GM12875 (cell line): ENCODE data around the gene RNF7.

Source experiments
- H3K4me3 ChIP-seq: one replicate; pipeline ENCODE4 v1.5.1; 2011; ENCODE audit warnings: low read depth, low read length, control low read depth
- CTCF ChIP-seq: IDR thresholded peaks from 2 replicates; pipeline ENCODE4 v1.5.1; 2011; ENCODE audit warnings: low read depth, mild to moderate bottlenecking, control low read depth, inconsistent platforms, low read length, moderate library complexity, borderline replicate concordance; ENCODE audit not compliant: insufficient read depth

Gene RNF7

DNA sequence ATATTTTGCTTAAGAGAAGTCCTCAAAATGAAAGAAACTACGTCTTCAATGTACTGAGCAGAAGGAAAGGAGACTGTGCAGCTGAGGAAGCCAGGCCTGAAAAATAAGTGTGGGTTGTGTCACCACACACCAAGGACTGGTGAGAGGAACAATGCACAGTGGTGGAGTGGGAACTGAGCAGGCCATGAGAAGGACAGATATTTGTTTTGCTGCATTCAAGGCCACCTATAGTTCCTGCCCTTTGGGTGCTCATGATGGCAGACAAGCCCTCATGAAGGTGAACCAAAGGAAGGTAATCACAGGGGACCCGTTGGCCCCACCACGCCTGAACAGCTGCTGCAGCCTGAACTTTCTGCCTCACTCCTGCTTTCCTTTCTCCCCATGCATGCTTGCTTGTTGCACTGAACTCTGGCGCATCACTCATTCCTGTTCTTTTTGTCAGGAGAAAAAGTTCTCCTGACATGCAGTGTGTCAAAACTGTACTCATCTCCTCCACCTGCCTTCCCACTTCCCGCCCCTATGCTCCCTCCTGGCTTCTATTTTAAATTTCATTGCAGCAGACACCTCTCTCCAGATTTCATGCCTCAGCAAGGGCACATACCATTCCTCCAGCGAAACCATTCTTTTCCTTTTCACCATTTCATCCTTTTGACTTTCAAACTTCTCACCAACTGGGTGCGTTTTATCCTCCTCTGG is 2.2 kb upstream of the RNF7 start:
- H3K4me3 ChIP-seq, result no peak overlapping the region
- no peak for TF ChIP-seq CTCF

DNA sequence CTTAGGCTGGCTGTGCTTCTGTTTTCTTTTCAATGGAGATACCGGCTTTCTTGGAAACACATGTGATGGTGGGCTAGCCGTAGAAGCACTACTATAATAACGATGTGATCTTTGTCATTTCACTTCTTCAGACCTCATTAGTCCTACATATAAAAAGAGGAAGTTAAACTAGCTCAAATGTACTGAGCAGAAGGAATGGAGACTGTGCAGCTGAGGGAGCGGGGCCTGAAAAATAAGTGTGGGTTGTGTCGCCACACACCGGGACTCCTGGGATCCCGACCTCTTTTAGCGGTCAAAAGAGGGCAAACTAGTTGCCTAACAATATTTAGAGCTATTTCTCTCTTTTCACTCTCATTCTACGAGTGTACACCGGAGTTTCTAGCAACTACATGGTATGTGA is 1.0 kb upstream of the RNF7 start:
- no peak overlapping the region for H3K4me3 ChIP-seq
- TF ChIP-seq CTCF, result no peak

DNA sequence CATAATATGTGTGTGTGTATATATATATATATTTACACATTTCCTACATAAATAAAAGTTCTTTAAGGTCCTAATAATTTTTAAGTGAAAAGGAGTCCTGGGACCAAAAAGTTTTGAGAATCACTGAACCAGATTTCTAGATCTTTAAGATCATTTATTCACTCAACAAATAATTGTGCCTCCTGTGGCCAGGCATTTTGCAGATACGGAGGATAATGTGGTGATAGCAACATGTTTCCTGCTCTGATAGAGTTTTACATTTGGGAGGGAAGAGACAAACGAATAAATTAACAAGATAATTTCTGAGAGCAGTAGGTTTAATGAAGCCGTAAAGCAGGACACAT is 448 bp upstream of the RNF7 start:
- no peak for TF ChIP-seq CTCF
- H3K4me3 ChIP-seq, result no peak overlapping the region

GRCh38 chr3:141738891-141739363 is 829 bp downstream of the RNF7 start:
- no peak for TF ChIP-seq CTCF
- H3K4me3 ChIP-seq, result peak overlapping the region; percentile 91

DNA sequence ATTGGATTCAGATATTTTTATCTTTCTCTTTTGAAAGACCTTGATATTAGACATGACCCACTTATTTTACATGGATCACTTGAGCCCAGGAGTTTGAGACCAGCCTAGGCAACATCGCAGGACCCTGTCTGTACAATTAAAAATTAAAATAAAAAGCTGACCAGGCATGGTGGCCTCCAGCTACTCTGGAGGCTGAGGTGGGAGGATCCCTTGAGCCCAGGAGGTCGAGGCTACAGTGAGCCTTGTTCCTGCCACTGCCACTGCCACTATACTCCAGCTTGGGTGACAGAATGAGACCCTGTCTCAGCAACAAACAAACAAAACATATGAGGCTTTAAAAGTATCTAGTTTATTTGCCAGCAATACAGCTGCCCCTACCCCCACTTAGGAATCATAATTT is 1.6 kb downstream of the RNF7 start:
- H3K4me3 ChIP-seq, result peak overlapping the region; percentile 91

DNA sequence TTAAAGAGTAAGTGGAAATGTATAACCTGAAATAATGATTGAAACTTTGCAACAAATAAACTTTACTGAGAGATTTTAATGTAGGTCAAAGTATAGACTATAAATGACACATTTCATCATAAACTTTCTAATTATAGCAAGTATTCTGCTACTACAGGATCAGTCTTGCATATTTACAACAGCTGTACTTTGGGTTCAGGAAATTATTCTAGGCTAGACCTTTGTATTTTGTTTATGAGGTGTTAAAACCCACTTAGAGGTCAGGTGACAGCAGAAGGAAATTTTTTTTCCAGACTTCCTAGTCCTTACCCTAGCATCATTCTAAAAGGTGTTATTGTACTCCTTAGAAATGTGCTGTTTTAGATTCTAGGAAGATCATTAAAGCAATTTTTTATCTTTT is 2.3 kb downstream of the RNF7 start:
- no peak overlapping the region for H3K4me3 ChIP-seq
- no peak for TF ChIP-seq CTCF

More for the DNA sequence above, 1.6 kb downstream of the RNF7 start:
- no peak for TF ChIP-seq CTCF

DNA sequence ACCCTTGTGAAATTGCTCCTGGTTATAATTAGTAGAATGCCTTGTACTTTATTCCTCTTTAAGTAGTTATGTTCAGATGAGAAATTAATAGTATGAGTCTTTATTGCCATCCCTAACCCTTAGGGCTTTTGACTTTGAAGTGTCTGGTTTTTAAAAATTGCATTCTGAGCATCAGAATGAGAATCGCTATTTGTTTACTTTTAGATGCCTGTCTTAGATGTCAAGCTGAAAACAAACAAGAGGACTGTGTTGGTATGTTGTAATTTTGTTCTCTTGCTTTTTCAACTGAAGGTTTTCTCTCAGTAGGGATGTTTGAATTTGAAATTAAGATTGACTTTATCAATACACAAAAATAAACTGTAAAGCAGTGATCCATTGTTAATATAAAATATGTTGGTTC is 5.2 kb downstream of the RNF7 start:
- no peak for TF ChIP-seq CTCF
- no peak overlapping the region for H3K4me3 ChIP-seq
